ENCODE measurements around the gene OR5H2.

Gene OR5H2

GRCh38 chr3:98272126-98272525 lies 10.2 kb upstream of the OR5H2 start:
- TF ChIP-seq GLIS3 (CRISPR knock-in tag; IDR thresholded peaks at IDR 0.05) (no peak), ZNF70 (CRISPR knock-in tag; IDR thresholded peaks at IDR 0.05) (no peak), ARNTL (CRISPR knock-in tag; IDR thresholded peaks at IDR 0.05; ENCODE audit: borderline replicate concordance, low read depth) (no peak), PPARA (CRISPR knock-in tag; IDR thresholded peaks at IDR 0.05; ENCODE audit: borderline replicate concordance) (no peak), SNAI2 (CRISPR knock-in tag; IDR thresholded peaks at IDR 0.05) (no peak), RARB (CRISPR knock-in tag; IDR thresholded peaks at IDR 0.05) (no peak), POU6F1 (CRISPR knock-in tag; IDR thresholded peaks at IDR 0.05; ENCODE audit: borderline replicate concordance, low read depth) (no peak), ZNF8 (CRISPR knock-in tag; IDR thresholded peaks at IDR 0.05) (no peak), CREB5 (CRISPR knock-in tag; IDR thresholded peaks at IDR 0.05; ENCODE audit: low read depth) (no peak), ZFP30 (CRISPR knock-in tag; IDR thresholded peaks at IDR 0.05) (no peak), ESRRG (CRISPR knock-in tag; IDR thresholded peaks at IDR 0.05) (no peak), TOX (CRISPR knock-in tag; IDR thresholded peaks at IDR 0.05; ENCODE audit: borderline replicate concordance) (no peak), CSRNP3 (CRISPR knock-in tag; IDR thresholded peaks at IDR 0.05) (no peak), ISL1 (CRISPR knock-in tag; IDR thresholded peaks at IDR 0.05) (no peak), TCF4 (CRISPR knock-in tag; IDR thresholded peaks at IDR 0.05; ENCODE audit: borderline replicate concordance) (no peak), PATZ1 (CRISPR knock-in tag; IDR thresholded peaks at IDR 0.05; ENCODE audit: borderline replicate concordance) (no peak), ZNF565 (CRISPR knock-in tag; conservative IDR thresholded peaks at IDR 0.05; ENCODE audit: low read depth) (no peak), OSR1 (CRISPR knock-in tag; IDR thresholded peaks at IDR 0.05) (no peak)
- no peak for ATAC-seq

- no peak for ATAC-seq
- no peak for TF ChIP-seq POU6F1 (CRISPR knock-in tag; IDR thresholded peaks at IDR 0.05; ENCODE audit: borderline replicate concordance, low read depth)
- TF ChIP-seq CSRNP3 (CRISPR knock-in tag; IDR thresholded peaks at IDR 0.05), result no peak
- TF ChIP-seq PPARA (CRISPR knock-in tag; IDR thresholded peaks at IDR 0.05; ENCODE audit: borderline replicate concordance), result no peak
- TF ChIP-seq ZC3H10 (CRISPR knock-in tag; IDR thresholded peaks at IDR 0.05), result no peak
- TF ChIP-seq ZNF70 (CRISPR knock-in tag; IDR thresholded peaks at IDR 0.05), result no peak
- TF ChIP-seq CSDC2 (CRISPR knock-in tag; IDR thresholded peaks at IDR 0.05), result no peak
- no peak for TF ChIP-seq TSHZ2 (CRISPR knock-in tag; IDR thresholded peaks at IDR 0.05)
- no peak for TF ChIP-seq ZNF8 (CRISPR knock-in tag; IDR thresholded peaks at IDR 0.05)
- TF ChIP-seq TOX (CRISPR knock-in tag; IDR thresholded peaks at IDR 0.05; ENCODE audit: borderline replicate concordance), result no peak
Measured at GRCh38 chr3:98274914-98275313, 7.4 kb upstream of the OR5H2 start.

Data from SK-N-SH treated with all-trans-retinoic acid at 6 μM for 48 hours (cell line).